Lung (tissue), 12 donors: ENCODE measurements around the gene EHMT1. TPM values are rescaled to one million over a fixed set of nuclear protein-coding genes. Genes with fewer than 3 reads are reported as not detected.

Source experiments
- ATAC-seq: fragments of 200-7000 bp; cut with Tn5 transposase; one replicate; pipeline ENCODE4 v1.9.1; 2020; ENCODE audit warnings: moderate number of reproducible peaks; ENCODE audit not compliant: insufficient read depth, low FRiP score
- DNase-seq, 3 donors: peaks; one replicate each; pipeline ENCODE4 v3.0.0-alpha.2; 2013 to 2017
- H3K27ac ChIP-seq, 2 donors: one replicate each; pipeline ENCODE4 v1.5.1; 2013; ENCODE audit warnings: mild to moderate bottlenecking in 2 of 2, moderate library complexity in 2 of 2, control low read depth in 1 of 2, inconsistent platforms in 1 of 2, low read depth in 1 of 2, low read length in 1 of 2
- H3K27me3 ChIP-seq, 3 donors: one replicate each; pipeline ENCODE4 v1.5.1; 2013; ENCODE audit warnings: low read length in 2 of 3; ENCODE audit not compliant: control insufficient read depth in 3 of 3, insufficient read depth in 3 of 3
- H3K36me3 ChIP-seq, 4 donors: one replicate each; pipeline ENCODE4 v1.5.1; 2013; ENCODE audit warnings: low read length in 4 of 4, mild to moderate bottlenecking in 1 of 4, moderate library complexity in 1 of 4; ENCODE audit not compliant: control insufficient read depth in 4 of 4, insufficient read depth in 4 of 4
- H3K4me1 ChIP-seq, 5 donors: one replicate each; pipeline ENCODE4 v1.5.1; 2013; ENCODE audit warnings: low read length in 5 of 5, mild to moderate bottlenecking in 2 of 5, moderate library complexity in 1 of 5; ENCODE audit not compliant: control insufficient read depth in 5 of 5, insufficient read depth in 5 of 5
- H3K4me3 ChIP-seq: one replicate; pipeline ENCODE4 v1.5.1; 2013; ENCODE audit warnings: mild to moderate bottlenecking, control low read depth, moderate library complexity
- H3K9ac ChIP-seq, 2 donors: one replicate each; pipeline ENCODE4 v1.5.1; 2013; ENCODE audit warnings: low read length in 2 of 2, control low read depth in 1 of 2; ENCODE audit not compliant: insufficient read depth in 1 of 2
- H3K9me3 ChIP-seq, 4 donors: one replicate each; pipeline ENCODE4 v1.5.1; 2013; ENCODE audit warnings: low read length in 3 of 4, mild to moderate bottlenecking in 1 of 4, moderate library complexity in 1 of 4; ENCODE audit not compliant: control insufficient read depth in 4 of 4, insufficient read depth in 3 of 4
- WGBS, 2 donors: extraction: QIAGEN DNeasy Blood & Tissue Kit; methylation state at CpG; one replicate each; pipeline ENCODE4 v1.1.7; 2013; 5-methylcytosine and 5-hydroxymethylcytosine counted together
- polyA plus RNA-seq, 2 donors: library from polyadenylated mRNA; stranded (reverse); fragments of 200-250 nt; gene quantifications; one replicate each; pipeline ENCODE4 v1.2.1, GENCODE V29; 2013
- total RNA-seq, 2 donors: library from RNA; depleted of rRNA in 1 of 2; stranded (reverse); fragments of >200 nt in 1 of 2; gene quantifications; one replicate each; pipeline ENCODE4 v1.2.1, GENCODE V29; 2014 to 2021
- TF ChIP-seq, protein P1 (sequence below): IDR thresholded peaks from 2 replicates; pipeline ENCODE4 v1.5.1; 2012; ENCODE audit warnings: mild to moderate bottlenecking; ENCODE audit errors: control extremely low read depth, extremely low read depth
- donor health status: control.
- donor health status: control.
- donor health status: Bipolar disorder and iron deficiency.
- donor health status: healthy.
- donor health status: DM: yes; HTN: yes; CAD: no.

Gene EHMT1
- total and polyA plus RNA-seq, 4 donors, result 32.2 to 91.5 (median 58.1) TPM

DNA sequence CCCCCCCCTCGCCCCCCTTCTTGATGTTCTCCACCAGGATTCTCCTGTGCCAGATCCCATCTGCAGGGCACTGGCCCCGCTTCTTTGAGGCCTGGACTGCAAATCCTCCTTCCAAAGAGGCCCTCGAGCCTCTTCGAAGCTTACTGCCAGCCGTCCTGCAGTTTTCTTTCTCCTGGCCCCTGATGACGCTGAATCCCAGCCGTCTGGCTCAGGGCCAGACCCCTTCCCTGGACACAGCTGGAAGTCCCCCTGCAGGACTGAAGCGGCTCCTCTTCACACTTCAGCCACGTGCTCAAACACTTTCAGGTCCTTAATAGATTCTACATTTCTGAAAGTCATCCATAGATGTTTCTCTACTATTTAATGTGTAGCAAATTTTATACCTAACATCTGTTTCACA lies 121.5 kb downstream of the EHMT1 start:
- Histone ChIP-seq H3K27me3 (no peaks in the 10 kb centered on the region), H3K9me3 (peaks cover 0 to 1% (median 0%) of the 10 kb centered on the region in 4 donors), H3K36me3 (peaks cover 7 to 26% (median 17%) of the 10 kb centered on the region in 4 donors), H3K4me1 (peaks cover 0 to 9% (median 0%) of the 10 kb centered on the region in 5 donors), H3K27ac (no peak overlapping the region), H3K9ac (no peak overlapping the region), H3K4me3 (no peak overlapping the region)
- DNase-seq, result peak; percentile 86 to 87 (median 87)
- TF ChIP-seq, protein P1, sequence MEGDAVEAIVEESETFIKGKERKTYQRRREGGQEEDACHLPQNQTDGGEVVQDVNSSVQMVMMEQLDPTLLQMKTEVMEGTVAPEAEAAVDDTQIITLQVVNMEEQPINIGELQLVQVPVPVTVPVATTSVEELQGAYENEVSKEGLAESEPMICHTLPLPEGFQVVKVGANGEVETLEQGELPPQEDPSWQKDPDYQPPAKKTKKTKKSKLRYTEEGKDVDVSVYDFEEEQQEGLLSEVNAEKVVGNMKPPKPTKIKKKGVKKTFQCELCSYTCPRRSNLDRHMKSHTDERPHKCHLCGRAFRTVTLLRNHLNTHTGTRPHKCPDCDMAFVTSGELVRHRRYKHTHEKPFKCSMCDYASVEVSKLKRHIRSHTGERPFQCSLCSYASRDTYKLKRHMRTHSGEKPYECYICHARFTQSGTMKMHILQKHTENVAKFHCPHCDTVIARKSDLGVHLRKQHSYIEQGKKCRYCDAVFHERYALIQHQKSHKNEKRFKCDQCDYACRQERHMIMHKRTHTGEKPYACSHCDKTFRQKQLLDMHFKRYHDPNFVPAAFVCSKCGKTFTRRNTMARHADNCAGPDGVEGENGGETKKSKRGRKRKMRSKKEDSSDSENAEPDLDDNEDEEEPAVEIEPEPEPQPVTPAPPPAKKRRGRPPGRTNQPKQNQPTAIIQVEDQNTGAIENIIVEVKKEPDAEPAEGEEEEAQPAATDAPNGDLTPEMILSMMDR, result no peak
- whole genome bisulfite sequencing, 2 donors, result 52 to 78% methylated on average over 9 of the region's 9 CpGs
- ATAC-seq, result no peak

DNA sequence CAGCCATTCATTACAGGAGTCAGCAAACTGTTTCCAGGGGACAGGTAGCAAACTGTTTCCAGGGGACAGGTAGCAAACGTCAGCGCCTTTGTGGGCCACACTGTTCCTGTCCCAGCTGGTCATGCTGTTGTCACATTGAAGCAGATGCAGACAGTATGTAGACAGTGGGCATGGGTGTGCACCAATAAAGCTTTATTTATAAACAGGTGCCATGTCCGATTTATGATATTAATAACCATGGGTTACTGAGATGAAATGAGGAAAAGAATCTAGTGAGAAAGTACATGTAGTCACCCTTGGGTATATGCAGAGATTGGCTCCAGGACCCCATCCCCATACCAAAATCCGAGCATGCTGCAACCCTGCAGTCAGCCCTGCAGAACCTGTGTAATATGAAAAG lies 122.5 kb downstream of the EHMT1 start:
- no peak for ATAC-seq
- TF ChIP-seq, protein P1, result no peak
- no peaks in the 10 kb centered on the region for H3K9me3 ChIP-seq
- H3K36me3 ChIP-seq, result peaks cover 7 to 31% (median 20%) of the 10 kb centered on the region in 4 donors
- H3K9ac ChIP-seq, result no peak overlapping the region
- no peak overlapping the region for H3K4me3 ChIP-seq
- WGBS, 2 donors, result 95% methylated on average over 4 of the region's 4 CpGs
- H3K27me3 ChIP-seq, result no peaks in the 10 kb centered on the region
- H3K4me1 ChIP-seq, result peaks cover 0 to 9% (median 0%) of the 10 kb centered on the region in 5 donors
- no peak overlapping the region for H3K27ac ChIP-seq
- DNase-seq, result no peak

DNA sequence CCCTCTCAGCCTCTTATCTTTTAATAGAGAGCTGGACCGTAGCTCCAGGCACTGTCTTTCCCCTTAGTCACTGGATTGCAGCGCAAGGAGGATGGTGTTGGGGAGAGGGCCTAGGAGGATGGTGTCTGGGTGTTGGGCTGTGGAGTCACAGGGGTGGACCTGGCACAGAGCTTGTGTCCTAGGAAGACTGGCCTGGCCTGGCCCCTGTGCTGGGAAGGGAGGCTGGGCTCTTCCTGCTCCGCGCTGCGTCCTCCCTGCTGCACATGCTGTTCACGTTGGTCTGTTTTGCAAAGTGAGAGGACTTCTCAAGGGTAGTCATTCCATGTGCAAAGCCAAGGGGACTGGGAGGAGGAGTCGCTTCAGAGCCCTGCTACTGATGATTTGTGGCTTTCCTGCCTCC lies 123.9 kb downstream of the EHMT1 start:
- Histone ChIP-seq H3K9me3 (no peaks in the 10 kb centered on the region), H3K9ac (no peak overlapping the region), H3K4me1 (peaks cover 0 to 9% (median 0%) of the 10 kb centered on the region in 5 donors), H3K27ac (no peak overlapping the region), H3K4me3 (no peak overlapping the region), H3K27me3 (no peaks in the 10 kb centered on the region), H3K36me3 (peaks cover 7 to 32% (median 22%) of the 10 kb centered on the region in 4 donors)
- ATAC-seq (no peak), DNase-seq (no peak)
- TF ChIP-seq, protein P1, result no peak
- WGBS, 2 donors, result 77 to 94% methylated on average over 7 of the region's 7 CpGs

DNA sequence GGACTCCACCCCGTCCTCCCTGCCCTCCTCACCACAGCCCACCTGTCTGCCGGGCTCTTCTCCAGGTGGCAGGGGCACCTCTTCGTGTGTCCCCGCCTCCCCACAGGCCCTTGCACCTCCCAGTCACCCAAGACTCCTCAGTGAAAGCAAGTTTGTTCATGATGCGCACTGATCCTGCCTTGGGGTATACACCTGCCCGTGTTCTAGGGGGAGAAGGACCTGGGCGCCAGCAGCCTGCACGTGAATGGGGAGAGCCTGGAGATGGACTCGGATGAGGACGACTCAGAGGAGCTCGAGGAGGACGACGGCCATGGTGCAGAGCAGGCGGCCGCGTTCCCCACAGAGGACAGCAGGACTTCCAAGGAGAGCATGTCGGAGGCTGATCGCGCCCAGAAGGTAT lies 124.9 kb downstream of the EHMT1 start:
- TF ChIP-seq, protein P1, result no peak
- no peak overlapping the region for H3K9ac ChIP-seq
- DNase-seq (no peak), ATAC-seq (no peak)
- no peaks in the 10 kb centered on the region for H3K9me3 ChIP-seq
- H3K4me3 ChIP-seq, result no peak overlapping the region
- H3K27ac ChIP-seq, result no peak overlapping the region
- WGBS, 2 donors, result 96 to 97% methylated on average over 19 of the region's 19 CpGs
- peaks cover 0 to 9% (median 0%) of the 10 kb centered on the region in 5 donors for H3K4me1 ChIP-seq
- peaks cover 7 to 35% (median 25%) of the 10 kb centered on the region in 4 donors for H3K36me3 ChIP-seq
- H3K27me3 ChIP-seq, result no peaks in the 10 kb centered on the region
